NB4 (cell line): ENCODE results near the gene MECR.
A peak's percentile ranks its signal among the peaks of the same experiment; 100 is the strongest.

Source experiments
- DNase-seq: peaks from one replicate; pipeline ENCODE4 v3.0.0; 2010; ENCODE audit warnings: low read depth
- H3K4me3 ChIP-seq: one replicate; pipeline ENCODE4 v1.5.1; 2011; ENCODE audit warnings: mild to moderate bottlenecking, low read depth, low read length, moderate library complexity
- CTCF ChIP-seq: IDR thresholded peaks from one replicate; pipeline ENCODE4 v1.5.1; 2012; ENCODE audit warnings: low read depth, low read length
- MAX ChIP-seq: IDR thresholded peaks from 2 replicates; pipeline ENCODE4 v1.6.1; 2011; ENCODE audit warnings: low read depth, low read length
- MYC ChIP-seq: IDR thresholded peaks from 2 replicates; pipeline ENCODE4 v1.6.1; 2011; ENCODE audit warnings: low read depth, low read length
- POLR2A ChIP-seq: IDR thresholded peaks from 2 replicates; pipeline ENCODE4 v1.6.1; 2011; ENCODE audit warnings: mild to moderate bottlenecking; ENCODE audit not compliant: insufficient read length; ENCODE audit errors: extremely low read depth

The MECR gene

DNA sequence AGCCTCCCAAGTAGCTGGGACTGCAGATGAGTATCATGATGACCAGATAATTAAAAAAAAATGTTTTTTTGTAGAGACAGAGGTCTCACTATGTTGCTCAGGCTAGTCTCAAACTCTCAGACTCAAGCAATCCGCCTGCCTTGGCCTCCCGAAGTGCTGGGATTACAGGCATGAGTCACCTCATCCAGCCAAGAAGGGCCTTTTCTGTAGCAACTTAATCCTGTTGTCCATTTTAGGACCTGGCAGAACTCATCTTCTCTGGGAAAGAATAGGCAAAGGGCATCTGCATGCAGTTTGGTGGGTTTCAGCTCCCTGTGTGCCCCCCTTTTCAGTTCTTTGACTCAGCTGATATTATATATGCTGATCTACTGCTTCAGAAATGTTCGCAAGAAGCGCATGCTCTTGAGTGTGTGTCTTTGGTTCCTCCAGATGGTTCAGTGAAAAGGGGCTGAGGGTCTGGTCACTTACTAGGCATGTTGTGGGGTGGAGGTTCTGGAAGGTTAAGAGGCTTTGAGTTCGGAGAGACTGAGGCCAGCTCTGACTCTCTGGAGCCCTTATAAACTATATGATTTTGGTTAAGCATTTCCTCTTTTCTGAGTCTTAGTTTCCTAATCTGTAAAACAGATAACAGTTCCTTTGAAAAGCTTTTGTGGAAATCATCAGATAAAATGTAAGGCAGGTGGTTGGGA is 29.7 kb downstream of the MECR start:
- TF ChIP-seq POLR2A (no peak), CTCF (no peak), MYC (no peak), MAX (no peak)

DNA sequence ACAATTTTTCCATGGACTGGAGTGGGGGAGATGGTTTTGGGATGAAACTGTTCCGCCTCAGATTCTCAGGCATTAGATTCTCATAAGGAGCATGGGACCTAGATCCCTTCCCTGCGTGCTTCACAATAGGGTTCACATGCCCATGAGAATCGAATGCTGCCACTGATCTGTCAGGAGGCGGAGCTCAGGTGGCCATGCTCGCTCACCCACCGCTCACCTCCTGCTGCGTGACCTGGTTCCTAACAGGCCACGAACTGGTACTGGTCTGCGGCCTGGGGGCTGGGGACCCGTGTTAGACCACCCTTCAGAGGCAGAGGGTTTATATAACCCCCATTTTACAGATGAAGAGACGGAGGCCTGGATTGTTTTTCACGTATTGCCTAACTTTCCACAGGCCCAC is 32.7 kb downstream of the MECR start:
- DNase-seq: no peak
- H3K4me3 ChIP-seq: no peak overlapping the region
- TF ChIP-seq MYC (no peak), CTCF (no peak), POLR2A (no peak), MAX (no peak)

More for the DNA sequence above, 29.7 kb downstream of the MECR start:
- no peak overlapping the region for H3K4me3 ChIP-seq
- no peak for DNase-seq

- H3K4me3 ChIP-seq: no peak overlapping the region
- TF ChIP-seq MAX (no peak), POLR2A (no peak), MYC (no peak), CTCF (peak; percentile 55)
- peak; percentile 60 for DNase-seq
Measured at GRCh38 chr1:29197590-29197924, 33.2 kb downstream of the MECR start.

- no peak for TF ChIP-seq POLR2A
- TF ChIP-seq CTCF: no peak
- TF ChIP-seq MAX: no peak
- TF ChIP-seq MYC: no peak
- DNase-seq: no peak
- no peak overlapping the region for H3K4me3 ChIP-seq
Measured at GRCh38 chr1:29196863-29197589, 33.7 kb downstream of the MECR start.

GRCh38 chr1:29195881-29196291 is 34.8 kb downstream of the MECR start:
- no peak for DNase-seq
- TF ChIP-seq MYC: no peak
- TF ChIP-seq CTCF: no peak
- no peak for TF ChIP-seq POLR2A
- no peak for TF ChIP-seq MAX

More at GRCh38 chr1:29195881-29196291, 34.8 kb downstream of the MECR start:
- H3K4me3 ChIP-seq: no peak overlapping the region
